Measurements from ENCODE around the gene ASB13.
"Not testable (repeated sequence)": the region's sequence is repeated elsewhere in the genome, so short reads cannot be mapped to it uniquely, and the experiment has no call there.

DNA sequence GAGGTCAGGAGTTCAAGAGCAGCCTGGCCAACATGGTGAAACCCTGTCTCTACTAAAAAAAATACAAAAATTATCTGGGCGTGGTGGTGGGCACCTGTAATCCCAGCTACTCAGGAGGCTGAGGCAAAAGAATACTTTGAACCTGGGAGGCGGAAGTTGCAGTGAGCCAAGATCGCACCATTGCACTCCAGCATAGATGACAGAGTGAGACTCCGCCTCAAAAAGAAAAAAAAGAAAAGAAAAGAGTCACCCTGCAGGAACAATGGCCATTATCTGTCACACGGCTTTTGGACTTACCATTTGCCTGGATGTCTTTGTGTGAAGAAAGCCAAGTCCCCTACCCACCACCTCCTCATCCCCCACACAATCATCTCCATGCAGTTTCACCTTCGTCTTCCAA is 73.0 kb downstream of the ASB13 start:
- TF ChIP-seq POLR2A, POLR2AphosphoS5 (IDR thresholded peaks at IDR 0.05): not testable (repeated sequence)
